Activated CD4-positive, alpha-beta T cell treated with anti-CD3 and anti-CD28 coated beads, Interleukin-2, Interleukin-4, amounts not matched to agents 100 ng/mL and 50 ng/mL, durations not matched to agents 16 hours and 8 hours (primary cell): Measurements from ENCODE around the gene PARD6G.
"Not testable (repeated sequence)": the region's sequence is repeated elsewhere in the genome, so short reads cannot be mapped to it uniquely, and the experiment has no call there.

Experiments
- DNase-seq: peaks from one replicate; pipeline ENCODE4 v3.0.0-alpha.2; 2020; ENCODE audit warnings: low spot score

Gene PARD6G

DNA sequence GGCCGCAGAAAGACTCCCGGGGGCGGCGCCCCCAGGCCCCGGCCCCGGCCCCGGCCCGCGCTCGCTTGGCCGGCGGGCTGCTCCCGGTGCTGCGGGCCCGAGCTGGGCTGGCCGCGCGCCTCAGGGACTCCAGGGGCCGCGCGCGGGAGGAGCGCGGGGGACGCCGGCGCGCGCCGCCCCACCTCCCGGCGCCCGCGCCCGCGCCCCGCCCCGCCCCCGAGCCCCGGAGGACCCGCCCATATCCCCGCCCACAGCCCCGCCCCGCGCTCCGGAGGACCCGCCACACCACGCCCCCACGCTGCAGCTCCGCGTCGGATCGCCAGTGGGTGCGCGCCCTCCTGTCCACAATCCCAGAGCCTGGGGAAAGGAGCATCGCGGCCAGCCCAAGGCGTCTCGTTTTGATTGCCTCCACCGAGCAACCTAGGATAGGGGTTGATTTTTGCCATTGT is at the start of gene PARD6G:
Gene PARD6G (minus strand): TSS at position 122 of the 449 bp plus-strand sequence. CDS start 166 bp downstream, outside the sequence.
- DNase-seq = peak; percentile 33

DNA sequence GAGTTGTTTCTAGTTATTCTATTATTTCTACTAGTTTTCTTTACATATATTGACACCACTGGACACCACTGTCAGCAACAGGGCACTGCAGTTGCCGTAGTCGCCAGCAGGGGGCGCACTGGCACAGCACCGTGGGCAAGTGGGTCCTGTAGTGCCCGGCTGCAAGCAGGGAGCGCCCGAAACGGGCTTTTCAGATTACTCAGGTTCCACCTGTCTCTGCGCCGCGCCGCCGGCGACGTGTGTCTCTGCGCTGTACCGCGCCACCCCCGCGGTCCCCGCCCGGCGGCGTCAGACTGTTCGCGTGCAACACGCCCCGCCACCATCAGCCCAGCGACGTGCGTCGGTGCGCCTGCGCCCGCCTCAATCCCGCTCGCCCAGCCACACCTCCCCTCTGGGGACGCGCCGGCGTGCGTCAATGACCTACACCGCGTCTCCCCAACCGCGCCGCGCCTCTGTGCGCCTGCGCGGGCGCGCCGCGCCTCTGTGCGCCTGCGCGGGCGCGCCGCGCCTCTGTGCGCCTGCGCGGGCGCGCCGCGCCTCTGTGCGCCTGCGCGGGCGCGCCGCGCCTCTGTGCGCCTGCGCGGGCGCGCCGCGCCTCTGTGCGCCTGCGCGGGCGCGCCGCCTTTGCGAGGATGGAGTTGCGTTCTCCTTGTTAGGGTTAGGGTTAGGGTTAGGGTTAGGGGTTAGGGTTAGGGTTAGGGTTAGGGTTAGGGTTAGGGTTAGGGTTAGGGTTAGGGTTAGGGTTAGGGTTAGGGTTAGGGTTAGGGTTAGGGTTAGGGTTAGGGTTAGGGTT is 15.1 kb upstream of the PARD6G start:
- not testable (repeated sequence) for DNase-seq

GRCh38 chr18:80259610-80260009 is 12.3 kb upstream of the PARD6G start:
- no peak for DNase-seq

DNA sequence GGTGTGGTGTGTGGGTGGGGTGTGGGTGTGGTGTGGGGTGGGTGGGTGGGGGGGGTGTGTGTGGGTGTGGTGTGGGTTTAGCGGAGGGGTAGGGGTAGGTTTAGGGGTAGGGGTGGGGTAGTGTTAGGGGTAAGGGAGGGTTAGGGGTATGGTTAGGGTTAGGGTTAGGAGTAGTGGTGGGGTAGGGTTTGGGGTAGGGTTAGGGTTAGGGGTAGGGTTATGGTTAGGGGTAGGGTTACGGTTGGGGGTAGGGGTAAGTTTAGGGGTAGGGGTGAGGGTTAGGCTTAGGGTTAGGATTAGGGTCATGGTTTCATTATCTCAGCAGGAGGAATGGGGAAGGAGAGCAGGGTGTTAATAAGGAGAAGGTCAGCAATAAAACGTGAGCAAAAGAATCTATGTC is 11.3 kb upstream of the PARD6G start:
- DNase-seq = no peak

GRCh38 chr18:80257579-80258543 is 10.5 kb upstream of the PARD6G start:
- DNase-seq = peak; percentile 65

DNA sequence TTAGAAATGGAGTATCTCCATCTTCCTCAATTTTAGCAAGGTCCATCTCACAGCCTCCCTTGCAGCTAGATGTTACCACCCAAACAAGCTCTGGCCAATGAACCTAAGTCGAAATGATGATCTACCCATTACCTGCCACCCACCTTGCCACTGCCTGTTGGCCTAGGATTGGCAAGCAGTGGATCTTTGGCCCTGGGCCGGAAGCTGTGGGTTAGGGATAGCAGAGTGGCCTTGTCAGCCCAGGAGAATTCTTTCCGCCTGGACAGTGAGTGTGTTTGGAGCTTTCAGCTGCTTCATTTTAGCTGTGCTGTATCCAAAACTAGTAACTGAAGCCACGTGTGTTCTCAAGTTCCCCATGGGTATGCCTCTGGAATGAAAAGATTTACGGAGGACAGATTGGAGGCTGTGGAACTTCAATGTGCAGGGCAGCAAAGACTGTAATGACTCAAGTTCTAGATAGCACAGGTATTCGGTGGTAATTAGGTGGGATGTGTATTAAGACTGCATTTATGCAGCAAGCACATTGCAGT is 7.7 kb upstream of the PARD6G start:
- DNase-seq = no peak

DNA sequence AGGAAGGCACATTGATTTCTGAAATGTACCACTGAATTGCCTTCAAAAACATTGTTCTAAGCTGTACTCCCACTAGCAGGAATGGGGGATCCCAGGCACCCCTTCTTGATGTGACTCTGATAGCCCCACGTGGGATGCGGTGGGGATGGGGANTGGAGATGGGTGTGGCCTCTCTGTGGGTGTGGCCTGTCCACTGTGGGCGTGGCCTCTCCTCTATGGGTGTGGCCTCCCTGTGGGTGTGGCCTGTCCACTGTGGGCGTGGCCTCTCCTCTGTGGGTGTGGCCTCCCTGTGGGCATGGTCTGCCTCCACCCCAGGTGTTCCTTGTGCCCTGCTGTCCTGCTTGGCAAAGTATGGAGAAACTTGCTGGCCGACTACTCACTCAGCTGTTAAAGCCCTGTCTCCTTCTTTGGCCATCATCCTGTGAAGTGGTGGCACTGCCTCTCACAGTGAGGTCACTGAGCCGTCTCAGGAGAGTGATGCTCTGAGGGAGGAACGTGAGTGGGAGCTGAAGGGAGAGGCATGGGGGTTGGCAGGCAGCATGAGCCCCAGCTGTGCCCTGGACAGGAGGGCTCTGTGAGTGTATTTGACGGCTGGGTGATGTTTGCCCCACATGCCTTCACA is 6.7 kb upstream of the PARD6G start:
- no peak for DNase-seq

DNA sequence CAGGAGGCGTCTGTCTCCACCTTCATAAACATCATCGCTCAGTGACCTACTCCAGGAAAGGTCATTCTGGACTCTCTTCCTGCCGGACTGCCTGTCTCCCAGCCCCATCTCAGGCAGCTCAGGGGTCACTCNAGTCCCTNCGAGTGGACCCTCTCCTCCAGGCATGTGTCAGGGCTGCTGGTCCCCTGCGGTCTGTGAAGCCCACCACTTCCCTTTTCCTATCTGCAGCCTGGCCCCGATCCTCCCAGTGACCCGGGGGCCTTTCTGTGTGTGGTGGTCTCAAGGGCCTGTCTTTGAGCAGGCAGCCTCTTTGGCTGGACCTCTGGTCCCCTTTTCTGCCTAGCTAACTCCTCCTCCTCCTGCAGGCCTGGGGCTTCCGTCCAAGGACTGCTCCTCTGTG is 5.9 kb upstream of the PARD6G start:
- no peak for DNase-seq

DNA sequence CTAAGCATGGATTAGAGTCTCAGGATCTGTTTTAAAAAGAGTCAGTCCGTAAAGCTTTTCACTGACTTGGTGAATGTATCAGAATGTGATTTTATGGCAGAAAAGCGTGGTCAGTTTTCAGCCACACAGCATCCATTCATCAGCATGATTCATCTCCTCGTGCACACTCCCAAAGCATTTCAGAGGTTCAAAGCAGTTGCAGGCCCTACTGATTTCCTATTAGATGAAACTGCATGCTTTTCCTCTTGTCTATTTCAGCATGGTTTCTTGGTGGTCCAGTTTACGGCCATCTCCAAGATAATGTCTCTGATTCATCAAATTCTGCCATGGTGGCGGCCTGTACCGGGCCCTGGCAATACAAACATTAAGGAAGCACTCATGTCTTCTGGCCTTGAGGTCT is 4.8 kb upstream of the PARD6G start:
- DNase-seq = no peak

DNA sequence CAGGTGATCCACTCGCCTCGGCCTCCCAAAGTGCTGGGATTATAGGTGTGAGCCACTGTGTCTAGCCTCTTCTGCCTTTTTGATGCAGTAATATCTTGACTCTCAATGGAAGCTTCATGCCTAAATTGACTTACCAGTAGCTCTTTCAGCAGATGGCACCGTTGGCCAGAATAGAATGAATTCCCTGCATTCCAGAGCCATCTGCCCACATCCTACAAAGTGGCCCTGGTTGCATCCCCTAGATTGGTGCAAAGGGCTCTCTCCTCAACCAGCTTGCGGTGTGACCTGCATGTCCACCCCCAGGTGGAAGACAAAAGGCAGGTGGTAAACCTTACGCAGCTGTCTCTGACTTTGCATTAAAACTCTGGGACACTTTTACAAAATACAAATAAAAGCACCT is 4.4 kb upstream of the PARD6G start:
- no peak for DNase-seq

DNA sequence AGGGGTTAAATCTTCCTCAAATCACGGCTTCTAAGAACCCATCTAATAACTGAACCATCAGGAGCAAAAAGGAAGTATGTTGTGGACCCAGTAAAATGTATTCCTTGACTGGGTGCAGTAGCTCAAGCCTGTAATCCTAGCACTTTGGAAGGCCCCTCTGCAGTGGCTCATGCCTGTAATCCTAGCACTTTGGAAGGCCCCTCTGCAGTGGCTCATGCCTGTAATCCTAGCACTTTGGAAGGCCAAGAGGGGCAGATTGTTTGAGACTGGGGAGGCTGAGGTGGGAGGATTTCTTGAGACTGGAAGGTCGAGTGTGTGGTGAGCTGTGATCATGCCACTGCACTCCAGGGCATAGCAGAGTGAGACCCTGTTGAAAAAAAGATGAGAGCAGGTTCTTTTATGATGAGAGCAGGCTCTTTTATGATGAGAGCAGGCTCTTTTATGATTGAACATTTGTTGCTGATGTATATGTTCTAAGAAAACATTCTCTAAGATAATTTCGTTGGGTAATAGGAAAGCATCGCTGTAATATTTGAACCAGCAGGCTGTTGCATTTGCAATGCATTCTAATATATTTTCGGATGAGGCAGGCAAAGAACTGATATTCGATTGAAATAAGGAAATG is 3.5 kb upstream of the PARD6G start:
- no peak for DNase-seq

DNA sequence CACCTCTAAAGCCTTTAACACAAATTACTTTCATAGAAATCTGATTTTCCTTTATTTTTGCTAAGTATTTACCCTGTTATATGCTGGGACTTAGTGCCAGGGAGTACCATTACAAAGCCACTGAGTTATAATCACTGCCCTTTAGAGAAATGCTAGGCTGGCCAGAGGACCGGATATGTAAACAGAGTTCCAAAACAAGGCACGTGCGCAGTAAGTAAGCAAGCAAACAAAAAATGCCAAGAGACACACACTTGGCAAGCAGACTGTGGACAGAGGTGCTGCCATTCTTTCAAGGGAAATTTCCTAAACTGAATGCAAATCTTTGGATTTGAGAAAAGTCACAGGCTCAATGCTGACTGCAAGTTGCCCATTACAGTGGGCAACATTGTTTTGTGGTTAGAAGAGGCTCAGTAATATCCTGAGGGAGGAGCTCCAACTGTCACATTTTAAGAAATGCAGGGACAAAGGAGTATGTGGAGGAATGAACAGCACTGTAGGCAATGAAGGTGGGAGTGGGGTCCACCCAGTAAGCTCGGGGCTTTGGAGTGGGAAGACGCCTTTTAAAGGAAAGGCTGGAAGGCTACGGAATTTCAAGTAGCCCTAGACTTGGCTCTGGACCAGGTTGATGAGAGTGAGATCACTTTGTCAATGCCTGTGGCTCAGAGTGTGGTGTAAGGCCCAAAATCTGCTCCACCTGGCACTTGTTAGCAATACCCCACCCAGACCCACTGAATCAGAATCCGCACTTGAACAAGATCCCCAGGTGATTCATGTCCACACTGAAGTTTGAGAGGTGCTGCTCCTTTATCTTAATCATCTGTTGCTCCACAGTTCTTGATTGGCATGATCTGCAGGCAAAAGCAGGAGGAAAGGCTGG is 2.1 kb upstream of the PARD6G start:
- no peak for DNase-seq

- DNase-seq = no peak
Observed at GRCh38 chr18:80246445-80247392, 595 bp downstream of the PARD6G start.

DNA sequence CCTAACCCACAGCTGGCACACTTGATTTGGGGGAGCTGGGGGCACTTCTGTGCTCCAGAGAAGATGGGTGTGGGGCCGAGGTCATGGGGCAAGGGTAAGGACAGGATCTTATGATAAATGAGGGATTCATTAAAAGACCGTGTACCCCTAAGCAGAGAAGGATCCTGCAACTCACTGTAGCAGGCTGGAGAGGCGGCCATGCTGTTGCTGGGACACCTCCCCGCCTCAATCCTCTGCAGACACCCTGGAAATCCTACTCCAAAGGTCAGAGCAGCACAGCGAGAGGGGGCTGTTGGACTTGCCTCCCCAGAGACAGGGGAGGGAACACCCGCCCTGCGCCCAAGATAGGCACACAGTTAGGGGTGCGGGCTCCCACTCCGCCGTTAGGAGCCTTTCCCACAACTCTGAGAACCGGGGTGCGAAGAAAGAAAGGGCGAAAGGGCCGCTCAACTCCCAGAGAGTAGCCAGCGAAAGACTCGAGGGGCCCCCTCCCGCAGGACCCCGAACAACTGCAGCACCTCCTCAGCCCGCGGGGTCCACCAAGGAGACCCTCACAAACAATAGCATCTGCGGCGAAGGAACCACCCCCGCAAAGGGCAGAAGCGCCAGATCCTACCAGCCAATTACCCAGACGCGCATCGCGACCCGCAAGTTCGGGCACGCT is 1.4 kb downstream of the PARD6G start:
- DNase-seq = no peak

DNA sequence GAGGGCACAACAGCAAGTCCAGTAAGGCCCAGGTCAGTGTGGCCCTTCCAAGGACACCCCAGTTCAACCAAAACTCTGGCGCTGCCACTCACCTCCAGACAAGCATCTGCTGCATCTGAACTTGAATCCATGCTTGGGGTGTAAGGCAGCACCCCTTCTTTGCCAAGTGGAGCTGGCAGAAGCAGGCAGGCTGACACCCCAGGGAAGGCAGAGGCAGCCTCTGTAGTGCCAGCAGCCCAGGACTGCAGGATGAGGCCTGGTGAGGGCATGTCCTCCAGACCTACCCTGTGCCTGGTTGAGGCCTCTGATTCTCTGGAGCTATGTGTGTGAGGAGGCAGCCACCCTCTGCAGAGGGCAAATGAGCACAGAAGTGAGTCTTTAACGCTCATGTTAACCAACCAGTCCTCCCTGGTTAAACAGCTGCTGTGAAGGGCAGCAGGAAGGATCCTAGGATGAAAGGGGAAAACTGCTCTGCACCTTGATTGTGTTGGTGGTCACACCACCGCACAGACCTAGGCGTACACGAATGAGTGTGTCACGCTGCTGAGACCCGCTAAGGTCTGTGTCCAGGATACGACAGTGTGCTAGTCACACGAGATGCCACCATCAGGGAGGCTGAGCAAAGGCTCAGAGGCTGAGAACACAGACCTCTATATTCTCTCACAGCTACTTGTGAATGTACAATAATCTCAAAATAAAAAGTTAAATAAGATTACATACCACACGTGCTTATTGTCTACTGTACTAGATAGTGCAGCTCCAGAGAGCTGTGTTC is 2.2 kb downstream of the PARD6G start:
- DNase-seq = no peak

- DNase-seq = no peak
Observed at GRCh38 chr18:80244167-80244566, 3.1 kb downstream of the PARD6G start.

- DNase-seq = no peak
Observed at GRCh38 chr18:80243204-80243603, 4.1 kb downstream of the PARD6G start.
